HG03025 (cell line): ENCODE measurements around the gene NDOR1.
"Not testable (repeated sequence)": the region's sequence is repeated elsewhere in the genome, so short reads cannot be mapped to it uniquely, and the experiment has no call there.

Experiments
- ATAC-seq: cut with Tn5 transposase; IDR thresholded peaks from one replicate; pipeline ENCODE4 v1.9.1; 2021; ENCODE audit warnings: mild to moderate bottlenecking, moderate library complexity; ENCODE audit not compliant: unreplicated experiment, low FRiP score

NDOR1 gene

GRCh38 chr9:137253717-137254623 lies 48.5 kb downstream of the NDOR1 start:
- no peak for ATAC-seq

- ATAC-seq, result peak; percentile 79
Measured at GRCh38 chr9:137254624-137255447, 49.3 kb downstream of the NDOR1 start, which contains the start of gene NELFB. Gene NELFB (plus strand): TSS chr9:137255327.

GRCh38 chr9:137255448-137256114 lies 50.1 kb downstream of the NDOR1 start:
- no peak for ATAC-seq

- ATAC-seq, result no peak
Measured at GRCh38 chr9:137256362-137256761, 50.9 kb downstream of the NDOR1 start.

- no peak for ATAC-seq
Measured at GRCh38 chr9:137256856-137257255, 51.4 kb downstream of the NDOR1 start.

GRCh38 chr9:137262173-137262908 lies 56.8 kb downstream of the NDOR1 start:
- ATAC-seq, result not testable (repeated sequence)

- ATAC-seq, result no peak
Measured at GRCh38 chr9:137262909-137263285, 57.4 kb downstream of the NDOR1 start.

- no peak for ATAC-seq
Measured at GRCh38 chr9:137263506-137263905, 58.0 kb downstream of the NDOR1 start.

GRCh38 chr9:137264067-137264466 lies 58.6 kb downstream of the NDOR1 start:
- ATAC-seq, result no peak

GRCh38 chr9:137265496-137266161 lies 60.1 kb downstream of the NDOR1 start:
- no peak for ATAC-seq

GRCh38 chr9:137266162-137266527 lies 60.6 kb downstream of the NDOR1 start:
- ATAC-seq, result no peak
